GM19372 (cell line): ENCODE measurements around the gene CAMK4.

ENCODE experiments used
- ATAC-seq: cut with Tn5 transposase; IDR thresholded peaks from one replicate; pipeline ENCODE4 v1.9.1; 2021; ENCODE audit warnings: mild to moderate bottlenecking, low read depth, moderate library complexity; ENCODE audit not compliant: unreplicated experiment

The CAMK4 gene

GRCh38 chr5:111512375-111513130 lies 288.4 kb downstream of the CAMK4 start, which contains the start of gene STARD4:
STARD4 (minus strand) TSS chr5:111512535; CDS start chr5:111507433, 5,102 bp downstream.
- ATAC-seq: peak; percentile 86

- ATAC-seq: no peak
These were observed 288.9 kb downstream of the CAMK4 start for GRCh38 chr5:111513131-111513520.

DNA sequence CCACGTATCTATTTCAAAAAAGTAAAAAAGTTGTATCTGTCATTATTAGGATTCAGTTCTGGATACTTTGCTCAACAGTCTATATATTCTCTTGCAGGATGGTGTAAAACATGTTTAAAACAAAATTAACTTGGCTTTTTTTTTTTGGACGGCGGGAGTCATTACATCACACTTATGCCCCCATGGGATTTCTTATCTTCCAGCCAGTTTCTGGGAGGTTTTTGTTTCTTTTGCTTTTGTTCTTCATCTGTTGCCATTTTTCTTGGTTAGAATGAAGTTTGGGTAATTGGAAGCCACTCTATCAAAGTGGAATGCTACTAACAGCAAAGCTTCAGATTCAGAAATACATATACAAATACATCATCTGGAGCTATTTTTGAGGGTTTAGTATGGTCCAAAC lies 289.9 kb downstream of the CAMK4 start:
- no peak for ATAC-seq

DNA sequence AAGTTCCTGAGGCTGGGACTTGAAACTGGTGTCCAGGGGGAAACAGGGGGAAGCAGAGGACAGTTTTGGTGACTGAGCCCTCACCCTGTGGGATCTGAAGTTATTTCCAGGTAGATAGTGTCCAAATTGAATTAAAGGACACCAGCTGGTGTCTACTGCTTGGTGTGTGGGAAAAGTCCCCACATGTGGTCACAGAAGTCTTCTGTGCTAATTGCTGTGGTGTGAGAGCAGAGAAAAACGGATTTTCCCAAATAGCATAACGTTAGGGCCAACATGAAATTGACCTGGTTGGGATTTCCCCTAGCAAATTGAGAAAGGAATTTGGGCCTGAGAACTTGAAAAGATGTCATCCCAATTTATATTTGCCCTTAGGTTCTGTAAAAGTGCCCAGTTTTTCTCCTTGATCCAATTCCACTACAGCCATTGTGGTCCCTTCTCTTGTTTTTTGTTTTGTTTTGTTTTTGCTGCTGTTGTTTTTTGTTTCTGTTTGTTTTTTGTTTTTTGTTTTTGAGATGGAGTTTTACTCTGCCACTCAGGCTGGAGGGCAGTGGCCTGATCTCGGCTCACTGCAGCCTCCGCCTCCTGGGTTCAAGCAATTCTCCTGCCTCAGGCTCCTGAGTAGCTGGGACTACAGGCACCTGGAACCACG lies 293.8 kb downstream of the CAMK4 start:
- no peak for ATAC-seq

GRCh38 chr5:111518777-111519176 lies 294.6 kb downstream of the CAMK4 start:
- no peak for ATAC-seq

DNA sequence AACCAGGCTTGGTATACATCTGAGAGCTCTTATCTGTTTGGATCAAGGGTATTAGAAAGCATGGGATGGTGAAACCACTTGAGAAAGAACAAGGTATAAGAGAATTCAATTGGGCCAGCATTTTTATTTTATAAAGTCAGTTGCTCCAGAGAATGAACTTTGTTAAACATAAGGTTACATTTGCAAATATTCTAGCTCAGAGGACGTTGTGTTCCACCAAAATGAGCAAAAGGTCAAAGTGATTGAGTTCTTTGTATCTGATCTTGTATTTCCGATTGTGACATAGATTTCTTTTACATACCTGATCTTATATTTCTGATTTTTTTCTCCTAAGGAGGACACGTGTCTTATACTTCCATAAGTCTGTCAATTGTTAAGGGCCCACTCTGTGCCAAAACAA lies 296.7 kb downstream of the CAMK4 start:
- ATAC-seq: no peak

GRCh38 chr5:111528056-111528455 lies 303.9 kb downstream of the CAMK4 start:
- ATAC-seq: no peak

- ATAC-seq: peak; percentile 86
These were observed 306.1 kb downstream of the CAMK4 start for GRCh38 chr5:111530298-111530740.

DNA sequence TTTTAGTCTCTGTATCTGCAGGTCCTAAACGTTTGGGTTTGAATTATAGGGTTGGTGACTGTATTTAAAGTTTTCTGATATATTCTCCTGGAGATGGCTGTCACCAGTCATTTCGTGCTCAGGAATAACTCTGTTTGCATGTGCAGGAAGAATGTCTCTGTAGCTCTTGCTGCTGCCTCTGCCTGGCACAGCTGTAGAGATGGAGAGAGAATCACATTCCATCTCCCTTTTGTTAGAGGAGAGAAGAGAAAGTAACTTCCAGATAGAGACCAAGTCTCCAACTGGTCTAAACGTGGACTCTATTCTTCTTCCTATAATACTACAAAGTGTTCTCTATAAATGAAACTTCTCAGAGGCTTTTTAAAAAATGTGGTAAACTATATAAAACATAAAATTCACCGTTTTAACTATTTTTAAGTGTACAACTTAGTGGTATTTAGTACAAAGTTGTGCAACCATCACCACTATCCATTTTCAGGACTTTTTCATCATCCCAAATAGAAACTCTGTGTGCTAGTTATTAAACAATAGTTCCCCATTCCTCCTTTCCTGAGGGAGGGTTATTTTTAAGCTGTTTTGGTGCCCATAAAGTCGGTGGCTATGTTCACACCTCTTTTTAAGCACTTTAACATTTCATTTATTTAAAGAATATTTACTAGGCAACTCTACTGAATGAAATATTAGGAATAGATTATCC lies 308.9 kb downstream of the CAMK4 start:
- no peak for ATAC-seq

GRCh38 chr5:111535879-111536549 lies 311.8 kb downstream of the CAMK4 start:
- no peak for ATAC-seq

GRCh38 chr5:111537141-111538024 lies 313.2 kb downstream of the CAMK4 start:
- ATAC-seq: no peak
